GM19438 (cell line): Measurements from ENCODE around the gene RPTOR.

Source experiments
- ATAC-seq: cut with Tn5 transposase; IDR thresholded peaks from one replicate; pipeline ENCODE4 v1.9.1; 2021; ENCODE audit warnings: low read depth; ENCODE audit not compliant: unreplicated experiment

Gene RPTOR

DNA sequence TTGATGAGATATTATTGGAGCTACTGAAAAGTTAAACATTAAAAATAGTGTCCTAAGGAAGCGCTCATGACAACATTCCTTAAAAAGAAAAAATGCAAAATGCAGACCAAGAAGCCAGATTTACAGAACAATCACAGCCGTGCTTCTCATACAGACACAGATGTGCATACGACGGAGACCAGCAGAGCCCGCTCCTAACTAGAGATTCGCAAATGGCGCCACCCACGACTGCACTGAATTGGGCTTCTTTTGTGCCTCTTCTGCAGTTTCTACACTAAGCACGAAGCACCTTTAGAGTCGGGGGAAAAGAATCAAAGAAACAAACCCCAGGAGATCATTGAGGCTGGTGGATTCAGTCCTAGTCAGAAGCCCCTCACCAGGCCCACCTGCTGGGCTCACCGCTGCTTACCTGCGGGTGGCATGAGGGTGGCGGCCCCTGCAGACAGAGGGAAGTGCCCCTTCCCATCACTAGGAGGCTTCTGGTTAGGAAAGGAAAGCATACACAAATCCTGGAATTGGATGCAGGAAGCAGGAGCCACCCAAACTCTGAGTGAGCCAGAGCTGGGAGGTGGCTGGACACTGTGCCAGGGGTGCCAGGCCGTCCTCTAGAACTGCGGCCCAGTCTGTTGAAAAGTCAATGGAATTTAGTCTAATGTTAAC lies 382.1 kb downstream of the RPTOR start:
- no peak for ATAC-seq

DNA sequence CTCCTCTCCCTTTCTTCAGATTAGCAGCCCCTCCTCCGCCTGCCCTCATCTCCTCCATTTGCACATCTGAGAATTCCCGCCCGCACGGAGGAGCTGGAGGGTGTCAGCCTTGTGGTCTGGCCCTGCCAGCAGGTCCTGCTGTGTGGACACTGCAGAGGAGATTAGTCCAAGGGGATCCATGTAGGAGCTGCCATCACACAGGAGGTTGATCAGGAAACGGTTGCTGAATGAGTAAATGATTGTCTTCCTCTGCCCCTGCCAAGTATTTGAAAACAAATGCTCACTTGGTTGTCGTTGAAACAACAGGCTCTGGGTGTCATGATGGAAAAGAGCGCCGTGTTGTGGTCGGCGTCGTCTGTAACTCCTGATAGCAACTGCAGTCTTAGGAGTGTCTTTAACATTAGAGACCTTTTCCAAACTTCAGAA lies 383.2 kb downstream of the RPTOR start:
- ATAC-seq: no peak

DNA sequence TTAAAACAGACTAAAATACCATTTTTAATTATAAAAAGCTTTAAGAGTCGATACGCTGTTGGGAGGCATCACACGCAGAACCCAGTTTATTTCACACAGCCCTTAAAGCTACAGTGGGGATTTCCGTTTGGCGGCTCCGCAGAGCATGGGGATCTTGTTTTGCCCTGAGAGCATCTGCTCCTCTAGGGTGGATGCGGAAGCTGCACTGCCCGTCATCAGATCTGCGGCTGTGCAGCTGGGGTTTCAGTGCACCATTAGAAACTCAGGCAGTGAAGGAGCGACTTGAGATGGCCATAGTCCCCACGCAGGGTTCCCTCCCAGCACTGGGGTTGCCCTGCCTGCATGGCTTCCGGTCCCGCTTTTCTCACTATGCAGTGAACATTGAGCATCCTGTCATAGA lies 384.8 kb downstream of the RPTOR start:
- ATAC-seq: no peak

DNA sequence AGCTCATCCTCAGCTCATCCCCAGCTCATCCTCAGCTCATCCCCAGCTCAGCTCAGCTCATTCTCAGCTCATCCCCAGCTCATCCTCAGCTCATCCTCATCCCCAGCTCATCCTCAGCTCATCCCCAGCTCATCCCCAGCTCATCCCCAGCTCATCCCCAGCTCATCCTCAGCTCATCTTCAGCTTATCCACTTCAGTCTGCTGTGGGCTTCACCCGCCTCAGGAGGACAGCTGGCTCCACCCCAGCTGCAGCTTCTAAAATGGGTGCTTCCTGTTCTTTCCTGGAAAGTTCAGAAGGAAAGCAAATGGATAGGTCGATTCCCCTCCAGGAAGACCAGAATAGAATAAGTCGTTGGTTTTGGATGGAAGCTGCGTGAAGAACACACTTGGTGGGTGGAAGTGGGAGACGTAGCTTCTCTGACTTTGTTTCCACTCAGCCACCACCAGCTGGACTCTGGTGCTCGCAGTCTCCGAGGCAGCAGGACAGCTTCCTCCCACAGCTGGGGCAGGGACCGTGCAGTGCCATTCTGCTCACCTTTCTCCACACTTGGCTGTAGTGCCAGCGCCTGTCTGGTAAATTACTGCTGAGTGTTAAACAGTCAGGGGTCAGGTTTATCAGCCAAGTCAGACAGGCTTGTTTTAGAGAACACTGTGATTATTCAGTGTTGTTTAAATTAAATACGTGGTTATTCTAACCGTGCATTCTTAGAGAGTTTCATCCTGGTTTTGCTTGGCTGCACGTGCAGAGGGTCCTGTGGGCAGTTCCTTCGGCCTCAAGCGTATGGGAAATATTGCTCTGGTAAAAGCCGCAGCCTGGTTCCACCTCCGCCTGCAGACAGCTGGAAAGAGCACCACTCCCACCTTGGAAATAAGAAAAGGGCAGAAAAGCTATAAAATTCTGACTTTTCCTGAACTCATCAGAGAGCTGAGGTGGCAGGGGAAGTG lies 386.0 kb downstream of the RPTOR start:
- ATAC-seq: no peak

DNA sequence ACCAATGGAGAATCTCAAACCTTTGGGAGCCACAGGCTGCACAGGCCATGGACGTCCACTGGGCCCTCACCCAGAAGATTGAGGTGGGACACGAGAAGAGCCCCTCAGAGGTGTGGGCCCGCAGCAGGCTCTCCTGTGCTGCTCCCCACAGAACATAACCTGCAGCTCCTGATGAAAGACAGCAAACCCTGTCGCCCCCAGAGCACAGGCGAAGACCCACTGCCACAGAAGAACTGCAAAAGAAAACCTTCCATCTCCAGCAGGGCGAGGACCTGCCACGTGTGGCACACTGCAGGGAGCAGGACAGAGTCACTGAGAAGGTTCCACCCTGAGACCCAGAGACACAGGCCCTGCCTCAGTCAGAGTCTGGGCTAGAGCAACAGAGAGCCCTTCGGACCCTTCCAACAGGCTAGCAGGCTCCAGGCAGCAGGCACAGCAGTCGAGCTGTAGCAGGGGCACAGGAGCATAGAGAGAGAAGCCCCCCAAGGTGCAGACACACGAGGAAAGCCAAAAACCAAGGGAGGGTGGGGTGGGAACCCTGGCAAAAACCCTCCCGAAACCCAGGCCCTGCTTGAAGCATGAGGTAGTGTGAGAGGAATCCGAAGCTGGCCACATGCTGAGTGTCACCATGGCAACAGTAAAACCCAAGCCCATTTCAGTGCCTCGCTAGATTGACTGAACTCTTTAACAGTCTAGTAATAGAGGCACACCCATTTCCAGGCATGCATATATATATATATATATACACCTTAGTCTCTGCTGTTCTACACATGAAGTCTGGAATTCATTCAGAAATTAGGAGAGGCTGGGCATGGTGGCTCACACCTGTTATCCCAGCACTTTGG lies 387.0 kb downstream of the RPTOR start:
- no peak for ATAC-seq

DNA sequence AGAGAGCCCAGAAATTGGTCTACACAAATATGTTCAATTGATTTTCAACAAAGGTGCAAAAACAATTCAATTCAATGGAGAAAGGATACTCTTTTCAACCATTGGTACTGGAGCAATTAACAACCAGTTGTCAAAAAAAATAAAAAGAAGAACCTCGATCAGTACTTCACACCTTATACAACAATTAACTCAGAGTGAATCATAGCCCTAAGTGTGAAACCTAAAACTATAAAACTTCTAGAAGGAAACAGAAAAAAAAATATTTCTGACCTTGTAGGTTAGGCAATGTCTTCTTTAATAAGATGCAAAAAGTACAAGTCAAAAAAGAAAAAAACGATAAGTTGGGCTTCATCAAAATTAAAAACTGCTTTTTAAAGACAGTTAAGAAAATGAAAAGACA lies 390.9 kb downstream of the RPTOR start:
- ATAC-seq: no peak

DNA sequence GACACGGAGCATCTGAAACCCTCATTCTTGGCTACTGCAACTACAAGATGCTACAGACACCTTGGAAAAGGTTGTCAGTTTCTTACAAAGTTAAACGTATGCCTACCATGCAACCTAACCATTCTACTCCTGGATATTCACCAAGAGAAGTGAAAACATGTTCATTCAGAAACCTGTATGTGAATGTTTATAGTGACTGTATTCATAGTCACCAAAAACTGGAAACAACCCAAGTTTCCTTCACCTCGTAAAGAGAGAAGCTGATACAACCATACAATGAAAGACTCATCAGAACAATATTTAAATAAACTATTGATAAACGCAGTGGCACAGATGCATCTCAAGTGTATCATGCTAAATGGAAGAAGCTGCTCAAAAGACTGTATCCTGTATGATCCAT lies 391.6 kb downstream of the RPTOR start:
- ATAC-seq: no peak

DNA sequence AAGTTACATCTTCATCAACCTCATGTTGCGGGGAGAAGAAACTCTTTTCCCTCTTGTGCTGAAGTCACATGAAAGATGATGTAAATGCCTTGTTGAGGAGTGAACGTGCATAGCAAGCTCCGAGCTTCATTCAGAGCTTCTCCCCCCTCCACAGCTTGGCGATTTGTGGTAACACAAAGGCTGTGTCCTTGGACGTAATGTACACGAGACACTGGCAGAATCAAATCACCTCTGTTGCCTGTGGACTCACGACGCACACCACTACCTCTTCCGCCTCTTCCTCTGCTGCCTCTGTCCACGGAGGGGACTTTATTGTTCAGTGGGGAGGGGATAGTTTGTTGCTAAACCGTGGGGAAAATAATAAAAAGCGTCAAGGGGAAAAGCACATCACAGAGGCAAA lies 392.1 kb downstream of the RPTOR start:
- ATAC-seq: no peak

DNA sequence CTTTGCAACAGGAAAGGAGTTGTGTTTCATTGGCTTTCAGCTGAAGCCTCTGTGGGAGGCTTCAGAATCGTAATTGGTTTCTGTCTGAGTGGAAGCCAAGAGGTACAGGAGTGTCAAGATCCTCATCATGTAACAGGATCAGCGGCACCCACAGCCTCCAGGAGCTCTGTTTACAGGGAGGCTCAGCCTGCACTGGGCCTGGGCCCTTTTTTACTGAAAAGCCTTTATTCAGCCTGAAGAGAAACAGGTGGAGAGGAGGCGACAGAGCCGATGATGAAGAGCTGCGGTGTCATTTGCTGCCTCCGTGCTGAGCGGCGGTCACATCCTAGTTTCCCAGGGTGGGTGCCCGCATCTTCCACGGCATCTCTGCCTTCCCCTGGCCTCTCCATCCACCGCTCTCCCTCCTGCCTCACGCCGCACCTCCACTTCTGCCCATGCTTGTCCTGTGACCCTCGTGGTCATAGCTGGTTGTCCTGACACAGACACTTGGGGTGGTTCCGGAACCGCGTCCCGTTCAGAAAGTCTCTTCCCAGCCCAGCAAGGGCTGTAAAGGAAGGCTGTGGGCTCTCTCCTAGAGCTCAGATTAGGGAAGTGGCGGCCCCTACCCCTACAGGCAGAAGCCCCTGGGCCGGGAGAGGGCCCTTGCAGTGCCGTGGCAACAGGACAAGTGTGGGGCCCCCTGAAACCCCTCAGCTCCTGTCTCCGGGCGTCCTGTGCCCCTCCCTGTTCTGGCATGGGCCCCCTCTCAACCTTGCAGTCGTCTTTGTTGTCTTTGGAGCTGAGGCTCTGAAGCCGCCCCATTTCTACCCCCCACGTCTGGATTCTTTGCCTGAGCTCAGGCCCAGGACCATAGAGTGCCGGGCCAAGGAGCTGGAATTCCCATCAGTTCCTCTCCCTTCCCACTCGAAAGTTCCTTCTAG lies 393.1 kb downstream of the RPTOR start:
- no peak for ATAC-seq

DNA sequence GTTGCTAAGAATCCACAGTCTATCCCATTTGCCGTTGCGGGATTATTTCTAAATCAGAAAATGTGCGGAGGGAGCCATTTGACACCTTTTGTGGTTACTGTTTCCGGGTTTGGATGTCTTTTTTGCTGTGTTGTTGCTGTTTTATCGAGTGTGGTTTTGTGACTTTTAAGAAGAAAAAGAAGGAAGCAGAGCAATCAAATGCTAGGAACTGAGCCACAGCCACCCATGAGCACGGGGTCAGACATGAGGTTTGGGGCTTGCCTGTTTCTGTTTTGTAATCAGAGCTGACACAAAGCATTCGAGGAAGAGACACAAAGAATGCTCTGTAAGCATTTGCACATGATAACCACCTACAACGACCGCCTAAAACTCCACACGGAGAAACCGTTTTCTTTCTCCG lies 393.9 kb downstream of the RPTOR start:
- no peak for ATAC-seq

DNA sequence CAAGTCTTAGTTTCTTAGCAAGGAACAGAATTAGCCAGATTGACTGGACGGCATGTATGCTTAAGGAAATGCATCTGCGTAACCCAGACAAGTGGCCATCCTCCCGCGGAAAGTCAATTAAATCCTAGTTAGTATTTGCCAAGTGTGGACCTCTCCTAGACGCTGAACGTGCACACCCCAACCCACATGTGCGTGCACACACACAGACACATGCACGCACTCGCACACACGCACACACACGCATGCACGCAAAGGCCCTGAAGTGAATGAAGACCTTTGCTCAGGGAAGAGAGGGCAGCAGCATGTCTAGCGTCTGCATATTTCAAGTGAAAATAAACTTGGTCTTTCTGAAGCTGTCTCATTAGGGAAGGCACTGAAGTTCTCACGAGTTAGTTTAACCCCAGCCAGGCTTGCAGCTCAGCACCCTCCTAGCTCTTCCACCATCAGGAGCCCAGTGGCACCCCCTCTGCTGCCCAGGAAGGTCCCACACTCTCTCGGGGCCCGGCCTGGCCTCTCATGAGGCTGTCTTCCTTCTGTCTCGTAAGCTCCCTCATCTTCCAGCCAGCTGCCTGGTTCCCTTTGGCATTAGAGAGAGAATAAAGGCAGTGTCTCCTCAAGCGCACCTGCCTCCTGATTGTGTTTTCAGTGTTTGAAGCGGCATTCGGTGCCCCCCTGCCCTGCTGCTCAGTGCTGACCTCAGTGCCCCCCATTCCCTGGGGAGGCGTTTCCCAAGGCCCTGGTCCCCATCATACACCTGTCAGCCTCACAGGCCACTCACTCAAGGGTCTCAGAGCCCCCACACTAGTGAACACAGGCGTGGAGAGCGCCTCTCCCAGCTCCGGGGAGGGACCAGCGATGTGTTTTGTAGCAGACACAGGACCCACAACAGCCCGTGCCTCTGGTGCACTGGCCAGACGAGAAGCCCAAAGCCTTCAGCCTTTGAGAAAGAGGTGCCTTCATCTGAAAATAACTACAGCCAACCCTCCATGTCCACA lies 394.8 kb downstream of the RPTOR start:
- ATAC-seq: no peak

DNA sequence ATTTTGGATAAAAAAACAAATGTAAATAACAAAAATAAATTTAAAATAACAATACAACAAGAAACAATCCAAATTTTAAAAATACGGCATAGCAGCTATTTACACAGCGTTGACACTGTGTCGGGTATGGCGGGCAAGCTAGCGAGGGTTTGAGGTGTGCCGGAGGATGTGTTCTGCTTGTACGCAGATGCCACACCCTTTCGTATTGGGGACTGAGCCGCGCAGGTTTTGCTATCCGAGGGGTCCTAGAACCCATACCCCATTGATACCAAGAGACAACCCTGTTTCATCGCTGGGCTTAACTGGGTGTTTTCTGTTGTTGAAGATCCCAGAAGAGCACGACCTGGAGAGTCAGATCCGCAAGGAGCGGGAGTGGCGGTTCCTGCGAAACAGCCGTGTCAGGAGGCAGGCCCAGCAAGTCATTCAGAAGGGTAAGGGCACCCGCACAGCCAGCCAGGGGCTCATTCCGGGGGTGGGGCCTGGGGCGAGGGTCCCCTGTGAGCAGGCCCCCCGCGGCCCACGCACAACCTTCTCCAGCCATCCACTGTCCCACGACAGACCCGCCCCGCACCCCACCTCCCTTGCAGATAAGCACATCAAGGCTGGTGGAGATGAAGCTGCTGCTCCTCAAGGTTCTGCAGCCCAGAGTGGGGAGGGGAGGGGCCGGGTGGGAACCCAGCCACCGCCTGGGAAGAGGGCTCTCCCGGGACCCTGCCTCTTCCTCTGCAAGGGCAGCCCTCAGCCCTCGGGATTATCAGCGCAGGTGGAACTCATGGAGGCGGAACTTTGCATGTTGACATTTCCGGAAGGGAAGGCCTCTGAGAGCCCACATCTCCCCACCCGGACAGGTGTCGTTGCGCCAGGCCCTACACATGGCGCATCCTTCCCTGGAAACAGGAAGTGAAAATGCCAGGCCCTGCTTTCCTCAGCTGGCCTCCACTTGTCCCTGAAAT lies 395.8 kb downstream of the RPTOR start:
- no peak for ATAC-seq

DNA sequence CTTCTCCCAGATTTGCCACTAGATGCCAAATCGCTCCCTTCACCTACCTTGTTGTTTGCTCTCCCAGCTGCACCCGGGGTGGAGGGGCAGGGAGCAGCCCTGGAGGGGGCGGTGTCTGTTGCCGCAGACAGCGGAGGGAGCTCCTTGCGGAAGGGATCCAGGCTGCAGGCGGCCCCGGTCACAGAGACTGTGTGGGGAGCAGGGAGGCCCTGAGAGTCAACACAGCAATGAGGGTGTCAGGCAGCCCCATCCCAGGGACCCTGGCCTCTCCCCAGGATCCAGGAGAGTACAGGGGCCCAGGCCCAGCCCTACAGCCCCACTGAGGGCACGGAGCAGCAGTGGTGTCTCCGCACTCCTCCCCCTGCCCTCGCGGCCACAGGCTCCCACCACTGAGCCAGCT lies 396.5 kb downstream of the RPTOR start:
- ATAC-seq: no peak

DNA sequence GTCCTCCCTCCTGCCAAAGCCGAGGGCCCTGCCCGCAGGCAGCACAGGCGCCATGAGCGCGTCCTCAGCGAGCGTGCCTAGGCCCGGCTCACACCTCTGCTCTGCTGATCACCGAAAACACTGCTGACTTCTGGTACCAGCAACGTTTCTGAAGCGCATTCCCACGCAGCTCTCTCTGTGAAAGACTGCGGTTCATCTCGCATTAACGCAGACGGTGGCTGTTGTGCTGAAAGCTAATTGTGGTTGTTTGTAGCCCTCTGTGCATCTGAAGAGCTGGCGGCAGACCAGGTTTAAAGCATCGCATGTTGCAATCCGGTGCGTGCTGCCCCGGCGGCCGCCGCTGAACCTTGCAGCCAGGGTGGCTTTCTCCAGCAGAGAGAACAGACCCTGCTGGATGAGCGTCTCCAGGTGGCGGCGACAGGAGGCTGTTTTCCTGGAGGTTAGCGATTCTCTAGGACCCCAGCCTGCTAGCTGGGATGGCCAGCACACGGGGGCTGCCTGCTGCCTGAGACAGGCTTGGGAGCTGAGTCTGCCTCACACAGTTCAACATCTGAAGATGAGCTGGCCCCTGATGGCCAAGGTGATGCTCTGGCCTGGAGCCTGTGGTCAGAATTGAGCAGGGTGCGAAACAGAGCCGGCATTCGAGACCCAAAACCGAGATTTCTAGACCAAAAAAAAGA lies 397.2 kb downstream of the RPTOR start:
- ATAC-seq: no peak

DNA sequence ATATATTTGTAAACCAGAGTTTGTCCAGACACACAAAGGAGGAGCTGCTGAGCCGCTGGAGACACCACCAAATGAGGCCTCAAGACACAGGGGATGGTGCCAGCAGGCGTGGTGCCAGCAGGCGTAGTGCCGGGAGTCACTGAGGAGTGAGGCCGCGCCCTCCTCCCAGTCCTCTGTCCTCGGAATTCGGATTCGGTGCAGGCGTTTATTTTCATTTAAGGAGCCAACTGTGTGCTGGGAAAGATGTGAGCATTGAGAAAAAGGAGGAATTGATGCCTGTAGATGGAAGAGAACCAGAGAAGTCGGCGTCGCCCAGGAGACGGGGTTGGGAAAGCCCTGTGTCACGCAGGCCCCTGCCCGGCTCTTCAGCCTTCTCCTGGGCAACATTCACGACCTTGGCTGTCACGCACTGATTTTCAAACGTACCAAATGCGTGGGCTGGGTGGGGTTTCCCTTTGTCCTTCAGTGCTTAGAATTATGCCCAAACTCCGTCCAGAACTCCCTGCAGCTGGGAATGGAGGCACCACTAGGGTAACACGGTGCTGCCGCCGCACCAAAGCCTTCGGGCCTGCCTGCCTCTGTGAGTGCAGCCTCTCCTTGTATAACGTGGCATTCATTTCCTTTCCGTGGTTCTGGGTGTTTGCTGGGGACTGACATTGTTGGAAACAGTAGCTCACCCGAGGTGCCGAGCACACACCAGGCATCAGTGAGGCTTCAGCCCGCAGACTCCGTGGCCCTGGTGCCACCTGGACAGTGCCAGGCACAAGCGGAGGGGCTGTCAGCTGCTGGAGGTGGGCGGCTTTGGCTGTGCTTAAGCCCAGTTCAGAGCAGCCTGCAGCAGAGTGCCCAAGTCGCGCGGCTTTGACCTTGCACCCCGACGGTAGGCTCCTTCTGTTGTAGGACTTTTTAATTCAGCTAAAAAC lies 398.0 kb downstream of the RPTOR start:
- ATAC-seq: no peak
